Left ventricle myocardium superior (tissue), 1 donor: ENCODE measurements around the gene PEX10. TPM values are rescaled to one million over a fixed set of nuclear protein-coding genes. Genes with fewer than 3 reads are reported as not detected.

Experiments used
- ATAC-seq: fragments of 200-7000 bp; cut with Tn5 transposase; one replicate; pipeline ENCODE4 v1.9.1; 2020; ENCODE audit warnings: mild to moderate bottlenecking, moderate library complexity
- DNase-seq: peaks from one replicate; pipeline ENCODE4 v3.0.0-alpha.2; 2020
- intact Hi-C: fragments of 100-400 bp; cut with micrococcal nuclease; formaldehyde crosslinking; loops from one replicate; pipeline ENCODE4 v1.11.0; 2022
- total RNA-seq: library from RNA; stranded (reverse); fragmentation: NEBNext Ultra II Directional; extraction: Animal tissue kit (Norgen Biotek cat#: 25700); gene quantifications from one replicate; pipeline ENCODE4 v1.2.1, GENCODE V29; 2021
- donor health status: DM: no; HTN: yes; CAD: no; lungs with severe emphysema.

Gene PEX10
- total RNA-seq, 1 donor from 2014 or later, result 13.7 TPM

DNA sequence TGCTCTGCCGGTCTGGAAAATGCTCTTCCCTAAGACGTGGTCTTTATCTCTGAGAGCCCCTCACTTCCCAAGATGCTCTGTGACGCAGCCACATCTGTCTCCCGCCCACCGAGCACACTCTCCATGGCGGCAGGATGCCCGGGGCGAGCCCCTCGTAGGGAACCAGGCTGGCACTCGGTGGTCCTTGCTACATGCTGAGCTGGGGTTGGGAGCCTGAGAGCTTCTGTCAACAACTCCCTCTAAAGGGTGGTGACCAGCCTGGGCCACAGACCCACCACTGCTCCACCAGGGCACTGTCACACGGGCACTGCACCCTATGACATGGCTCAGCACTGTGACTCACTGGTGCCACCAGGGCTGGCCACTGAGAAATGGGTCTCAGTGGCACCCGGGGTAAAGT lies 2.6 kb downstream of the PEX10 start:
- intact Hi-C loops, result no loop called here
- DNase-seq (no peak), ATAC-seq (no peak)

DNA sequence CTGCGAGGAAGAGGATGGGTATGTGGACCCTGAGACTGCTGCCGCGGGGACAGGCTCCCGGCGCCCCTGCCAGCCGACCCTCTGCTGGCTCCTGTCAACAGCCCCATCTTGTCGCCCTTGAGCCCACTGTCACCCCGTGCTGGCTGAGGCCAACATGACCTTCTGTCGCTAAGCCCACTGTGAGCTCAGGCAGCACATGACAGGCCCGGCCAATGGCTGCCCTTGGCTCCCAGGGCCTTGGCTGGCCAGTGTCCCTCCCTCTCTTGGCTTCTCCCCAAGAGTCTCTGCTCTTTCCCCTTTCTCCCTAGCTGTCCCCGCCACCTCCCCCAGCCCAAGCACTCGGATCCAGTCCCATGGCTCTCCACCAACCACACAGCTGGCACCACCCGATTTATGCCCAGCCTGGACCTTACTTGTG lies 3.5 kb downstream of the PEX10 start:
- DNase-seq (no peak), ATAC-seq (peak; percentile 12)
- intact Hi-C loops, result no loop called here

DNA sequence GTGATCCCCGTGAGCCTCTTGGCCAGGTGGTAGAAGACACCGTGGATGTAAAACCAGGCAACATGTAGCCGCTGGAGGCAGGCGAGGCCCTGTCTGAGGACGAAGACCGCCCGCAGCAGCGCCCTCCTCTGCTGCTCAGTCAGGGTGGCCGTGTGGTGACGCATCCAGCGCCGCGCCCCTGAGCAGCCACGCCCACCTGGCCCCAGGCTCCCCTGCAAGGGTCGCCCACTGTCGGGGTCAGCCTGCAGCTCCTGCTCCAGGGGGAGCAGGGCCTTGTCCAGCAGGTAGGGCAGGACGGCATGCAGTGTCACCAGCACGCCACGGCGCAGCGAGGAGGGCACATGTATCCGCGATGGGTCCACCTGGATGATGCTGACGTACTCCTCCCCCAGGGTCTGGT lies 3.9 kb downstream of the PEX10 start:
- DNase-seq (no peak), ATAC-seq (no peak)
- intact Hi-C loops, result no loop called here

DNA sequence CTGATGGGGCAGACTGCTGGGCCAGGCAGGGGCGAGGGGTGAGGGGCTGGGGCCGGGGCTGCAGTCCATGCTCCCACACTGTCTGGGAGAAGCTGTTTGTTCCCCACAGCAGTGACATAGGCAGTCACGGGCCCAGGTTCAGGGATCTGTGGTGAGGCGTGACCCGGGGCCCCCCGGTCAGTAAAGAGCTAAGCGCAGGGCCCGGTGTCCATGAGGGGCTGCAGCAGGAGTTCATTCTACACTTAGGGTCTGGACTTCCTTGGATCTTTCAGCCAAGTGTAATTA lies 4.4 kb downstream of the PEX10 start:
- no peak for DNase-seq
- intact Hi-C loops, result no loop called here

DNA sequence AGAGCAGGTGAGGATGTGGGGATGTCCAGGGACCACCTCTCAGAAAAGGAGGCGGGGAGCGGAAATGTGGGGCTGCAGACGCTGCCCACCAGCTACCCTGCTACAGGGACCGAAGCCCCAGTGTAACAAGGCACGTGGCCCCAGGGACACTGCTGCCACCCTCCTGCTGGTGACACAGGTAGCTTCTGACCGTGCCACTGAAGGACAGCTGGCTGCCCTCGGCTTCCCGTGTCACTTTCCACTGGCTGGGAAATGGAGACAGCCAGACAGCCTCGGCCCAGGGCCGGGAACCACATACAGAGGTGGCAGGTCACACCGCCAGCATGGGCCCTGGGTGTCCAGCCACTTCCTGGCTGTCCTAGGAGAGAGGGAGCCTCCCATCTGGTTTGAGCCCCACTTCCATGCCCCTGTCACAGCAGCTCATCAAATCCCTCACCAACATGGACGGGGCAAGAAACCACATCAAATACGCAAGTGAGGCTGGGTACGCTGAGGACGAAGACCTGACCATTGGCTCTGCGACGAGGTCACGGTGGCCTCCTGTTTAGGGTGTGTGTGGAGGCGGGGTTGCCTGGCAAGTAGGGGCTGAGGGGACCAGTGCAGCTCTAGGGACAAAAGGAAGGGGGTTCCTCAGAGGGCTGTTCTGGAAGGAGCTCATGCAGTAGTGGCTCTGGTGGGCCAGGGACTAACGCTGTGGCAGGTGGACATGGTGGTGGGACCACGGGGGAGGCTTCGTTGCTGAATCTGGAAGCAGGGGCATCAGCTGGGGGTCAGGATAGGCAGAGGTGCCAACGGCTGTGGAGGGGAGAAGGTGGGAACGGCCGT lies 5.0 kb downstream of the PEX10 start:
- intact Hi-C loops, result no loop called here
- no peak for DNase-seq
- no peak for ATAC-seq

More for the DNA sequence above, 4.4 kb downstream of the PEX10 start:
- no peak for ATAC-seq

DNA sequence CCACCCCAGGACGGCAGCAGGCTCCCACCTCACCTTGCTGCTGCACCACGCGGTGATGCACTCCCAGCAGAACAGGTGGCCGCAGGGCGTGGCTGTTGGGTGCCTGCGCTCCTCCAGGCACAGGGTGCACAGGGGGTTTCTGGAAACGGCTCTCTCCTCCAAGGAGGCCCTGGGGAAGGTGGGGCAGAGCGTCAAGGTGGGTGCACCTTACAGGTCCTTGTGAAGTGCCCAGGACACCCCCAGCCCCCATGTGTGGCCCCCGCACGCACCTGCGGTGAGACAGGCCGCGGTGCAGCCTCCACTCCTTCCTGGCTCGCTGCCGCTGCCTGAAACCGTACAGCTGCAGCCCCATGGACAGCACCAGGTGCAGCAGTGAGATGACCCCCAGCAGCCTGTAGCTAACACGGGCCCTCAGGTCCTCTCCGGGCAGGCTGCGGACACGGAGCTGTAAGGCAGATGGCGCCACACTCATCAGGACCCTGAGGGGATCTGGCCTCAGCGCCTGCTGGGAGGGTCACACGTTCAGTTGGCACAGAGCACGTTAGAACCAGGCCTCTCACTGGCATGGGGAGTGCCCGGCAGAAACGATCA lies 5.8 kb downstream of the PEX10 start:
- DNase-seq, result no peak
- intact Hi-C loops, result no loop called here
- ATAC-seq, result no peak

DNA sequence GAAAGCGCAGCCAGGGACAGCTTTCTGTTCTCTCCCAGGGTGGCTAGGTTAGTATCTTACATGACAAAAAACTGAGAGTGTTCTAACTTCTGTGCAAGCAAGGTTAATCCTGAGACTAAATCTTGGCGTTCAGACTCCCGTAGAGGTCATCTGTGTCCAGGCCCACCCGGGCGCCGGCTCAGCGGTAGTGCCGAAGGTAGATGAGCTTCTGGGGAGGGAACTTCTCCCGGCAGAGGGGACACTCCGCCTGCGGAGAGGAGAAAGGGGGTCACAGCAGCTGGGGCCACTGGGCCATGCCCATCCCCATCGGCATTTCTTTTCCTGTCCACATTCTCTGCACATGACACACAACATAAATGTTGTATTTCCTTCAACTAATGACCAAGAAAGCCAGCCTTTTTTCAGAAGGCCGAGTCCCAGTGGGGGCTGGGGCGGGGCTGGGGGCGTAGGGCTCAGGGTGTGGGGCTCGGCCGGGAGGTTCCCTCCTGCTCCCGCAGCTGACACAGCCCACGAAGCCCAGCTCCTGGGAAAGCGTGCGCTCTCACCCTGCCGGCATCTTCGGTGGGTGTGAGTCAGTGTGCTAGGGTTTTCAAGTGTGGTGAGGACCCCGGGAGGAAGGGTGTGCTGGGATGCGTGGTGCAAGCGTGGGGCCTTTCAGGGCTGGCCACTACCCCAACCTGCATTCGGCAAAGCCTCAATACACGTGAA lies 6.6 kb downstream of the PEX10 start:
- ATAC-seq (no peak), DNase-seq (no peak)
- intact Hi-C loops, result no loop called here

DNA sequence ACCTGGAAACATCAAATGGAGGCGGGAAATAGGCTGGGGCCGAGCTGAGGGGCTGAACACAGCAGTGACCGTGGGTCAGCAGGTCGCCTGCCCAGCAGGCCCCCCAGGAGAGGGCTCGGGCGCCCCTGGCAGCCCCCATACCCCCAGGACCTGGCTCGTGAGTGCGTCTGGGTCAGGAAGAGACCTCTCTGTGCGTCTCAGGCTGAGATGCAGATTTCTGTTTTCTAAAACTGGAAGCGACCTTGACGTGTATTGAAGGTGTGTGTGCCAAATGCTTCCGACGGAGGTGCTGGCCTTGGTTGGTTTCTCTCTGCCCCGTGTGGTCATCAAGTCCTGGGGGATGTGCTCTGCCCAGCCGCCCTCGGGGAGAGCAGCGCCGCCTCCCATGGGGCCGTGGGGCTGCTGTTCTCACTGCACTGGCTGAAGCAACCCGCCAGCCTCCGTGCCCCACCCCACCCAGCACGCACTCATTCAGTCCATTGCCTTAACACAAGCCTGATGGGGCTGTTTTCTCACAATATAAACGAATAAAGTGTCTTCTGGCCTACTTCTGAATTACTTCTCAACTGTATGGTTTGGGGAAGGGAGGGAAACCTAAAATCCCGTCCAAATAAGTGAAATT lies 7.4 kb downstream of the PEX10 start:
- no peak for DNase-seq
- intact Hi-C loops, result no loop called here
- no peak for ATAC-seq

DNA sequence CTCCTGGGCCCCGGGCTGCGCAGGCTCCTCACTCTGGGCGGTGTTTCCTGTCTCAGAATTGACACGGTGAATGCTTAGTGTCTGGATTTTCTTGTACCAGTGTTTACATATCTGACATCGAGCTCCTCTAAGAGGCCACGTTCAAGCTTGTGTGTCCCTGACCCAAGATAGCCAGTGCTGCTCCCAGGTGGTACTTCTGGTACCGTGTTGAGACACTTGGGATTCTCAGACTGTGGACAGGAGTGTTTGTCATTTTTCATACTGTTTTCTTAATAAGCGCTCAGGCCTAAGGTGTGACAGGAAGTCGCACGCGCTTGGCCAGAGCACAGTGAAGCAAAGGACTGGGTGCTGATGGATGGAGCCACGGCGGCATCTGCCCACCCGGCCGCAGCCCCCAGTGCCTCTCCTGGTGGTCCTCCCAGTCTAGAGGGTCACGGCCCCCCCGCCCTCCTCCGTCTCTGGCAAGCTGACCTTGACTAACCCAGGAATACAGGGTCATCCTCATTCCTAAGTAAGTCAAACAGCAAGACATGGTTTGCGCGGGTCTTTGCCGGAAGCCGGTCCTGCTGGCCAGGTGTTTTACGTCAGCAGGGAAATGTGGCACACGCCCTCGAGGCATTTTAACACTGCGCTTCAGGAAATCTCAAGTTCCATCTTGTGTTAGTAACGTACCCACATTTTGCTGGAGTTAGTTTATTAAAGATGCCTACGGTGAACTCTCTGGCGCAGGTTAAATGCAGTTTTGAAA lies 8.0 kb downstream of the PEX10 start:
- DNase-seq (no peak), ATAC-seq (no peak)
- intact Hi-C loops, result no loop called here

DNA sequence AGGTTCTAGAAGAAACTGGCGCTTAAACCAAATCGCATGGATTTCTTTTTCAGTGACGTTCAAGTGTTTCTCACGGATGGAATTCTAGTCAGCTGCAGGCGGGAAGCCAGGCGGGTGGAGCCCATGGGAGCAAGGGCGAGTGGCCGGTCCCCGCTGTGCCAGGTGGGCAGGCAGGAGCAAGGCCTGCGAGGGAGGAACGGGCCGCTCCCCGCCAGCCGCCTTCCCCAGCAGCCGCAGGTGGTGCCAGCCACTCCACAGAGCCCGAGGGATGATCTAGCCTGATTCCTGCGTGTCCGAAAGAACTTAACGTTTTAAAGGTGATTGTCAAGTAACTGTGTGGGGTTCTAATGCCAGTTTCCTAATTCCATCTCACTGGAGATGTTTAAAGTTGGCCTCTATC lies 9.1 kb downstream of the PEX10 start:
- ATAC-seq, result no peak
- intact Hi-C loops, result no loop called here
- no peak for DNase-seq

DNA sequence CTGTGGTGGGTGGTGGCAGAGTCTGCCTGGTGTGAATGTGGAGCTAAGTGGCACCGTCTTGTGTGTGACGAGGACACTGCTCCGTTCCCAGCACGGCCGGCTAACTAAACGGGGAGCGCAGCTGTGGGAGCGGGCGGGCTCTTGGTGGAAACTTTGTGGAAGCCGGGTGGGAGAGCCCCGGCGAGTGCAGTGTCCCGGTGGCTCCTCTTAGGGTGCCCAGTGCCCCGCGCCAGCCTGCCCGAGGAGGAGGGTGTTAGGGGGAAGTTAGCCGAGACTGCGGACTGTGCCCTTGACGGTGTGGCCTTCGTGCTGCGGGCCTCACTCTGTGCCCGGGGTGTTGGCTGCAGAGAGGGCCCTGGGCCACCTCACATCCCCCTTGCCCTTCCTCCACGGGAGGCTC lies 9.9 kb downstream of the PEX10 start:
- ATAC-seq (no peak), DNase-seq (no peak)
- intact Hi-C loops, result no loop called here

DNA sequence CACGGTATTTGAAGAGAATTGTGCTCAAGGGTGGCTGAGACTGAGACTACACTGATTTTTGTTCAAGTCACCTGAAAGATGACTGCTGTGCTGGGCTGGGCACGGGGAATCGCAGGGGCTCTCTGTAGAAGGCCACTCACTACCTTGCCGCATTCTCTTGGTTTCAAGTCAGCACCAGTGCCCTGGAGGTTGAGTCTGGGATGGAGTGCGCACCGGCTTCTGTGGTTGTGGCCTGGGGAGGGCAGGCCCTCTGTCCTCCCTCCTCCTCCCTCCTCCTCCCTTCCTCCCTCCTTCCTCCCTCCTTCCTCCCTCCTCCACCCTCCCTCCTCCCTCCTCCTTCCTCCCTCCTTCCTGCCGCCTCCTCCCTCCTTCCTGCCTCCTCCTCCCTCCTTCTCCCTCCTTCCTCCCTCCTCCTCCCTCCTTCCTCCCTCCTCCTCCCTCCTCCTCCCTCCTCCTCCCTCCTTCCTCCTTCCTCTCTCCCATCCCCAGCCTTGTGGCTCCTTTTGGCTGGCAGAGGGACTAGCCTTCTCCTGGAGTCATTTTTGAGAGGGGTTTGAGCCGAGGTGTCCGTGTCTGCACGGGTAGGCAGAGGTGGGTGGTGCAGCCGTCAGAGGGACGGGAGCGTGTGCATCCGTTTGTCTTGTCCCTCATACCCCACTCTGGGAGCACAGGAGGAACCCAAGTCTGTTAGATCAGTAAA lies 11.3 kb downstream of the PEX10 start:
- intact Hi-C loops, result no loop called here
- no peak for ATAC-seq
- no peak for DNase-seq

DNA sequence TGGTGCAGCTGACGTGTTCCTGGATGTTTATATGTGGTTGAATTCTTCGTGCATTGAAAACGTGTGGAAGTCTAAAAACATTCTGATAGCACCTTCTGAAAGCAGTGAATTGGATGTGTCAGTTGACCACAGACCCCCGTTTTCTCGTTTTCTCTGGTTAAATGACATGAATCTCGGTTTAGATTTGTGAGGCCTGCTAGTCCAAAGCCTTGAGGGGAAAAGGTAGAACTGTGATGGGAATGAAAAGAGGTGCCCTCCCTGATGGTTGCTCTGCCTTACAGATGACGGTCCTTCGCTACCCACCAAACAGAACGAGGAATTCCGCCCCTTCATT lies 11.8 kb downstream of the PEX10 start:
- intact Hi-C loops, result no loop called here
- DNase-seq (no peak), ATAC-seq (no peak)

DNA sequence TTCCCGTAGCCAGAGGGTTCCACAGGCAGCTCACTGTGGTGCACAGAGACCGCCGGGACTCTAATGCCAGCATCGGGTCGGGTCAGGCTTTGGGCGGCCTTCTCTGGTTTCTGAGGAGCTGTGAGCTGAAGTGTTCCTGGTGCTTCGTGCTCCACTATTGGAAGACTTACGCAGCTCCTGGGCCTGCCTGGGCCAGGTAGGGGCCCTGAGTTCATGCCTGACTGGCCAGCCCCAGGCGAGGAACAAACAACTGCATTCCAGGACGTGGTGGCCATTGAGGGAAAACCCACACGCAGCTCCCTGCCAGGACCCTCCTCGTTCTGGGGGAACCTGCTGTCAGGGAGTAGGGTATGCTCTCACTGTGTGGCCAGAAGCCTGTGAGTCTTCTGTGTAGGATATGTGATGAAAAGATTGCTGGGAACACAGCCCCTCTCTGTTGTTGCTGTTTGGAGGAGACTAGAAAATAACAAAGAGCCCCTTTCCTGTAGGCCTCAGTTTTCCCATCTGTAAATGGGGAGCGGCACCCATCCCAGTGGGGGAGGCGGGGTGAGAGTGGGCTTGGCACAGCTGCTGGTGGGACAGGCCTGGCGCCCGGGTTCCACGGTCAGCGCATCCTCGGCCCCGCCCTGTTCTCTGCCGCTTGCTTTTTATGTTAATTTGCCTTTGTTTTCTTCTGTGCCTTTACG lies 12.3 kb downstream of the PEX10 start:
- DNase-seq (no peak), ATAC-seq (no peak)
- intact Hi-C loops, result no loop called here

DNA sequence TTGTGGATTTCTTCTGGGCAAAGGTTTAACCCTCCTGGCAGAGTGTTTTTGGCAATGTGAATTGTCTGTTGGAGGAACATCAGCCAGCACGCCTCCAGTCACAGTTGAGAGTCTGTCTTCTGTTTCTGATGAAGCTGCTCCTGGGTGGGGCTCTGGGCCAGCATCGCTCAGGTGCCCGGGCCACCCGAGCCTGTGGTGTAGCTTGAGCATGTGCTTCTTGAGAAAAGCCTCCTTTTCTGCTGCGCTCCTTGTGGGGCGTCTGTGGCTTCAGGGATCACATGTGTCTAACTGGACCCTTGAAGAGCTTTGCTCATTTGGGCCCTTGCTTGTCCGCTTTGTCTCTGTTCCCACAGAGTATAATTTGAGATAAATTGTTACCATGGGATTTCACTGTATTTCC lies 13.5 kb downstream of the PEX10 start:
- intact Hi-C loops, result no loop called here
- ATAC-seq (no peak), DNase-seq (no peak)

DNA sequence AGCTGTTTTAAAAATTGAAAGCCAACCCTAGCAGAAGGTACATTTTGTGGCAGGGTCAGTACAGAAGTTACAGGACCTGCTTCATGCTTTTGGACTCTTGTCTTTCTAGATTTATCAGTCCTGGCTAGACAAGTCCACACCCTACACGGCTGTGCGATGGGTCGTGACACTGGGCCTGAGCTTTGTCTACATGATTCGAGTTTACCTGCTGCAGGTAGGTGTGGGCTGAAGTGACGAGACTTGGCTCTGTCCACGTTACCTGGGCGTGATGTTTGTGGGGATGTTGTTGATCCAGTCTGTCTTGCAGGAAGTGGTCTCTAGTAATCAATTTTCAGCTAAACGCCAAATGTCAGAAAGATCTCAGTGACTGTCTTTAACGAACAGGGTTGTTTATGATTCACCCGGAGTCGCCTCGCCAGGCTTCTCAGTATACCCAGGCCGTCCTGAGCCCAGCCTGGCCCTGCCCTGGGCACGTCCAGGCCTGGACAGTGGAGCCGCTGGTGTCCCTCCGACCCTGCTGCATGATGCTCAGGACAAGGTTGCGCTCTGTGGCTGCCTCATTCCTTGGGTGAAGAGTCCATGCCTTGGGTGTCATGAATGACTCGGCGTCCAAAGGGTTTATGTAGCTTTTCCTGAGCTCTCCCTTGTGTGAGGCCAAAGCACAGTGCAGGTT lies 15.2 kb downstream of the PEX10 start:
- intact Hi-C loops, result no loop called here
- ATAC-seq (no peak), DNase-seq (no peak)

DNA sequence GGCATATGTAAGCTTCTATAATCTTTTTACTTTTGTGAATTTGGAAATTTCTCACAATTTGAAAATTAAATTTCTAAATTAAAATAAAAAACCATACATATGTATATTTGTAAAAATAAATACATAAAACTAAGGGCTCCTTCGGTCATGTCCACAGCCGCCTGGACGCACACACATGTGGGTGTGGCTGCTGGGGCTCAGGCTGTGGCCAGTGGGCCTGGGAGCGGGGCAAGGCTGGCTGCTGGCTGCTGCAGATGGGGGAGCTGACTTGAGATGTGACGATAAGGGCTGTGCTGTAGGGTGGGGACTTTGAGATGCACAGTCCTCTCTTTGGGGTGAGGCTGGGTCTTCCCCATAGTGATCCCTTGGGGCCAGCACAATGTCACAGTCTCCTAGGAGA lies 15.9 kb downstream of the PEX10 start:
- intact Hi-C loops, result no loop called here
- ATAC-seq (no peak), DNase-seq (no peak)

DNA sequence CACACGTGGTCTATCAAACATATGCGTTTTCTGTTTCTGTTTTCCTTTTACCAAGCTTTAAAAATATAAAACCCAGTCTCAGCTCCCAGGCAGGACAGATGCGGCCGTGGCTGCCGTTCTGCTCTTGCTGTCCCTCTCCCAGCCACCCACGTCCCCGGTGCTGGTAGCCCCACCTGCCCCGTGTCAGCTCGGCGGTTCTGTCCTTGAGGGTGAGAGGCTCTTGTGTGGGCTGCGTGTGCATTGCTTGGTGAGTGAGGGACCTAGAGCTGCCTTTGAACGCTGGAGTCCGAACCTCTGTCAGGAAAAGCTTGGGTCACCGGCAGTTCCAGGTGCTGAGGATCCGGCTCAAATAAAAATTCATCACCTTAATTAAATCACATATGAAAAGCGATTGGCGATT lies 16.3 kb downstream of the PEX10 start:
- ATAC-seq, result no peak
- DNase-seq, result no peak
- intact Hi-C loops, result no loop called here
